PC-3 (cell line): ENCODE measurements around the gene CFAP54. TPM values are rescaled to one million over a fixed set of nuclear protein-coding genes. Genes with fewer than 3 reads are reported as not detected.

Source experiments
- ATAC-seq: fragments of 200-7000 bp; cut with Tn5 transposase; 2 replicates; pipeline ENCODE4 v1.9.1; 2020; ENCODE audit warnings: mild to moderate bottlenecking, moderate library complexity
- BruUV-seq: library from RNA; stranded (reverse); fragments of 400-500 nt; replicated peaks from 2 replicates; lab custom pipeline; 2021; lab: Mats Ljungman, UMichigan
- CTCF ChIA-PET: fragments of 300-600 bp; sonication (Branson Sonifier 250); formaldehyde crosslinking; loops from one replicate; lab custom pipeline; 2022; ENCODE audit warnings: antibody characterized with exemption; lab: Charles Lee
- POLR2A ChIA-PET: fragments of 300-600 bp; sonication (Branson Sonifier 250); formaldehyde crosslinking; loops from one replicate; lab custom pipeline; 2022; ENCODE audit warnings: antibody characterized with exemption; ENCODE audit not compliant: unreplicated experiment; lab: Charles Lee
- DNase-seq: peaks from one replicate; pipeline ENCODE4 v3.0.0-alpha.2; 2015
- H2AFZ ChIP-seq: fragments of 300-600 bp; sonication (generic); 2 replicates; pipeline ENCODE4 v1.6.0; 2016; ENCODE audit warnings: antibody characterized with exemption, low read length
- H3F3A ChIP-seq: fragments of 300-600 bp; sonication (generic); one replicate; pipeline ENCODE4 v1.6.0; 2017; ENCODE audit warnings: antibody characterized with exemption, low read length, control low read depth, mild to moderate bottlenecking; ENCODE audit not compliant: unreplicated experiment
- H3K27ac ChIP-seq: fragments of 300-600 bp; sonication (generic); 2 replicates; pipeline ENCODE4 v1.5.1; 2016; ENCODE audit warnings: mild to moderate bottlenecking, low read length
- H3K27me3 ChIP-seq: fragments of 300-600 bp; sonication (generic); 2 replicates; pipeline ENCODE4 v1.6.1; 2016; ENCODE audit warnings: low read length, mixed read lengths
- H3K36me3 ChIP-seq: fragments of 300-600 bp; sonication (generic); 2 replicates; pipeline ENCODE4 v1.6.1; 2016; ENCODE audit warnings: low read depth, mixed run types, low read length, mixed read lengths
- H3K4me1 ChIP-seq: fragments of 300-600 bp; sonication (generic); 2 replicates; pipeline ENCODE4 v1.5.1; 2016; ENCODE audit warnings: low read length; ENCODE audit not compliant: insufficient read depth
- H3K4me2 ChIP-seq: fragments of 300-600 bp; sonication (generic); 2 replicates; pipeline ENCODE4 v1.6.0; 2016; ENCODE audit warnings: low read length
- H3K4me3 ChIP-seq: fragments of 300-600 bp; sonication (generic); 2 replicates; pipeline ENCODE4 v1.5.1; 2016; ENCODE audit warnings: mild to moderate bottlenecking, low read length, mixed read lengths
- H3K79me2 ChIP-seq: fragments of 300-600 bp; sonication (generic); 2 replicates; pipeline ENCODE4 v1.6.1; 2017; ENCODE audit warnings: low read length, mixed read lengths
- H3K9ac ChIP-seq: fragments of 300-600 bp; sonication (generic); 2 replicates; pipeline ENCODE4 v1.6.0; 2016; ENCODE audit warnings: mild to moderate bottlenecking, low read length
- H3K9me2 ChIP-seq: fragments of 300-600 bp; sonication (generic); replicated peaks from 2 replicates; pipeline ENCODE4 v1.6.1; 2016; ENCODE audit warnings: mixed run types, low read length, mixed read lengths
- H3K9me3 ChIP-seq: fragments of 300-600 bp; sonication (generic); 2 replicates; pipeline ENCODE4 v1.6.1; 2016; ENCODE audit warnings: low read length, mixed read lengths
- H4K20me1 ChIP-seq: fragments of 300-600 bp; sonication (generic); 2 replicates; pipeline ENCODE4 v1.6.1; 2016; ENCODE audit warnings: low read length, mixed read lengths
- CTCF ChIP-seq: fragments of 300-600 bp; sonication (generic); conservative IDR thresholded peaks from 2 replicates; pipeline ENCODE4 v1.5.1; 2017; ENCODE audit warnings: antibody characterized with exemption, low read depth, mild to moderate bottlenecking, low read length
- EZH2 ChIP-seq: fragments of 300-600 bp; sonication (generic); IDR thresholded peaks from one replicate; pipeline ENCODE4 v1.6.1; 2017; ENCODE audit warnings: antibody characterized with exemption, mild to moderate bottlenecking, low read length; ENCODE audit not compliant: unreplicated experiment
- EZH2phosphoT487 ChIP-seq: fragments of 300-600 bp; sonication (generic); IDR thresholded peaks from 2 replicates; pipeline ENCODE4 v1.6.1; 2018; ENCODE audit warnings: mild to moderate bottlenecking, antibody characterized with exemption, low read length, borderline replicate concordance
- intact Hi-C: fragments of 100-400 bp; cut with micrococcal nuclease; formaldehyde crosslinking; loops from 2 replicates; pipeline ENCODE4 v1.9.0; 2023
- total RNA-seq: library from RNA; depleted of rRNA; stranded (reverse); fragments of >200 nt; gene quantifications from 2 replicates; pipeline ENCODE4 v1.2.3, GENCODE V29; 2014

CFAP54 gene
- total RNA-seq, 1 experiment from 2014 or later = 0.77 TPM

- no peaks in the 10 kb centered on the region for H3K4me1 ChIP-seq
- 0 out of 2 replicates have a peak, but pooled peaks cover 5% of the 10 kb centered on the region for H3K9me2 ChIP-seq
- H3K36me3 ChIP-seq = no peaks in the 10 kb centered on the region
- H4K20me1 ChIP-seq = no peaks in the 10 kb centered on the region
- H3K9me3 ChIP-seq = peaks cover 6% of the 10 kb centered on the region; the same call in 1 of the 2 replicates
- H3F3A ChIP-seq = no peaks in the 10 kb centered on the region
- no peak overlapping the region for H2AFZ ChIP-seq
- intact Hi-C loops = no loop called here
- POLR2A ChIA-PET = no interaction called here
- H3K4me2 ChIP-seq = no peak overlapping the region
- ATAC-seq (no peak), DNase-seq (no peak)
- no peaks in the 10 kb centered on the region for H3K79me2 ChIP-seq
- CTCF ChIA-PET = no interaction called here
- TF ChIP-seq EZH2phosphoT487 (no peak), CTCF (no peak), EZH2 (no peak)
- no peak overlapping the region for H3K4me3 ChIP-seq
- H3K27ac ChIP-seq = no peak overlapping the region
- BruUV-seq = no TSS peak
- 0 out of 2 replicates have a peak, but pooled peaks cover 5% of the 10 kb centered on the region for H3K27me3 ChIP-seq
- no peak overlapping the region for H3K9ac ChIP-seq
Measured at GRCh38 chr12:96635844-96636243, 146.5 kb downstream of the CFAP54 start.

GRCh38 chr12:96636895-96637294 is 147.5 kb downstream of the CFAP54 start:
- POLR2A ChIA-PET = no interaction called here
- intact Hi-C loops = no loop called here
- Histone ChIP-seq H3K36me3 (no peaks in the 10 kb centered on the region), H3F3A (no peaks in the 10 kb centered on the region), H3K9me2 (0 out of 2 replicates have a peak, but pooled peaks cover 5% of the 10 kb centered on the region), H3K27me3 (0 out of 2 replicates have a peak, but pooled peaks cover 5% of the 10 kb centered on the region), H4K20me1 (no peaks in the 10 kb centered on the region), H3K79me2 (no peaks in the 10 kb centered on the region), H3K4me2 (no peak overlapping the region), H2AFZ (no peak overlapping the region), H3K9ac (no peak overlapping the region), H3K9me3 (peaks cover 6% of the 10 kb centered on the region; the same call in 1 of the 2 replicates), H3K4me3 (no peak overlapping the region), H3K4me1 (no peaks in the 10 kb centered on the region), H3K27ac (no peak overlapping the region)
- no peak for TF ChIP-seq CTCF
- TF ChIP-seq EZH2phosphoT487 = no peak
- no peak for TF ChIP-seq EZH2
- no TSS peak for BruUV-seq
- DNase-seq (no peak), ATAC-seq (no peak)
- CTCF ChIA-PET = no interaction called here

- Histone ChIP-seq H3K4me1 (no peaks in the 10 kb centered on the region), H3K4me3 (no peak overlapping the region), H2AFZ (no peak overlapping the region), H3K36me3 (no peaks in the 10 kb centered on the region), H4K20me1 (no peaks in the 10 kb centered on the region), H3K27ac (no peak overlapping the region), H3K79me2 (no peaks in the 10 kb centered on the region), H3K4me2 (no peak overlapping the region), H3K9me2 (no peaks in the 10 kb centered on the region), H3K27me3 (peaks cover 8% of the 10 kb centered on the region), H3K9ac (no peak overlapping the region), H3K9me3 (0 out of 2 replicates have a peak, but pooled peaks cover 3% of the 10 kb centered on the region), H3F3A (no peaks in the 10 kb centered on the region)
- no peak for ATAC-seq
- no peak for TF ChIP-seq CTCF
- TF ChIP-seq EZH2phosphoT487 = no peak
- no peak for TF ChIP-seq EZH2
- ChIA-PET POLR2A (no interaction called here), CTCF (no interaction called here)
- DNase-seq = no peak
- no TSS peak for BruUV-seq
- intact Hi-C loops = no loop called here
Measured at GRCh38 chr12:96648923-96649322, 159.5 kb downstream of the CFAP54 start.
